ENCODE results near the gene PPP1R9A.

The PPP1R9A gene

GRCh38 chr7:95041031-95041430 is 133.6 kb downstream of the PPP1R9A start:
- DNase-seq (ENCODE audit: low read depth): no peak

- no peak for DNase-seq (ENCODE audit: low read depth)
Measured at GRCh38 chr7:95045236-95045923, 138.0 kb downstream of the PPP1R9A start.

GRCh38 chr7:95046494-95047240 is 139.3 kb downstream of the PPP1R9A start:
- DNase-seq (ENCODE audit: low read depth): no peak

- no peak for DNase-seq (ENCODE audit: low read depth)
Measured at GRCh38 chr7:95047291-95047690, 139.9 kb downstream of the PPP1R9A start.

- no peak for DNase-seq (ENCODE audit: low read depth)
Measured at GRCh38 chr7:95052566-95053094, 145.2 kb downstream of the PPP1R9A start.

GRCh38 chr7:95054386-95054785 is 147.0 kb downstream of the PPP1R9A start:
- DNase-seq (ENCODE audit: low read depth): no peak

GRCh38 chr7:95055295-95055694 is 147.9 kb downstream of the PPP1R9A start:
- DNase-seq (ENCODE audit: low read depth): no peak

- DNase-seq (ENCODE audit: low read depth): no peak
Measured at GRCh38 chr7:95056107-95056739, 148.8 kb downstream of the PPP1R9A start.

- DNase-seq (ENCODE audit: low read depth): no peak
Measured at GRCh38 chr7:95056901-95057300, 149.5 kb downstream of the PPP1R9A start.

- no peak for DNase-seq (ENCODE audit: low read depth)
Measured at GRCh38 chr7:95059842-95060313, 152.5 kb downstream of the PPP1R9A start.

- no peak for DNase-seq (ENCODE audit: low read depth)
Measured at GRCh38 chr7:95062901-95063300, 155.5 kb downstream of the PPP1R9A start.

- DNase-seq (ENCODE audit: low read depth): no peak
Measured at GRCh38 chr7:95066737-95067530, 159.5 kb downstream of the PPP1R9A start.

- DNase-seq (ENCODE audit: low read depth): no peak
Measured at GRCh38 chr7:95088536-95089215, 181.3 kb downstream of the PPP1R9A start.

- DNase-seq (ENCODE audit: low read depth): no peak
Measured at GRCh38 chr7:95089414-95090315, 182.3 kb downstream of the PPP1R9A start.

- DNase-seq (ENCODE audit: low read depth): no peak
Measured at GRCh38 chr7:95092324-95092723, 184.9 kb downstream of the PPP1R9A start.

- no peak for DNase-seq (ENCODE audit: low read depth)
Measured at GRCh38 chr7:95095259-95095965, 188.0 kb downstream of the PPP1R9A start.

GRCh38 chr7:95095966-95096540 is 188.7 kb downstream of the PPP1R9A start:
- no peak for DNase-seq (ENCODE audit: low read depth)

- no peak for DNase-seq (ENCODE audit: low read depth)
Measured at GRCh38 chr7:95097291-95097690, 189.9 kb downstream of the PPP1R9A start.

- no peak for DNase-seq (ENCODE audit: low read depth)
Measured at GRCh38 chr7:95097851-95098250, 190.5 kb downstream of the PPP1R9A start.
